B cell (primary cell): Measurements from ENCODE around the gene TMBIM4. TPM values are rescaled to one million over a fixed set of nuclear protein-coding genes. Genes with fewer than 3 reads are reported as not detected.

Experiments used
- ATAC-seq: fragments of 200-7000 bp; cut with Tn5 transposase; one replicate; pipeline ENCODE4 v1.10.0; 2021; ENCODE audit warnings: low read depth, mild to moderate bottlenecking, moderate number of reproducible peaks, moderate library complexity
- CTCF ChIA-PET: fragments of 350-600 bp; sonication (Branson Sonifier 250); formaldehyde crosslinking; loops from one replicate; lab custom pipeline; 2021; ENCODE audit warnings: antibody characterized with exemption, inconsistent platforms; lab: Charles Lee
- POLR2A ChIA-PET: fragments of 350-600 bp; sonication (Branson Sonifier 250); formaldehyde crosslinking; loops from one replicate; lab custom pipeline; 2021; ENCODE audit warnings: antibody characterized with exemption; lab: Charles Lee
- DNase-seq: peaks from one replicate; pipeline ENCODE4 v3.0.0; 2013
- H2AFZ ChIP-seq: 2 replicates; pipeline ENCODE4 v1.6.1; 2012; ENCODE audit warnings: mild to moderate bottlenecking, low read depth, low read length; ENCODE audit not compliant: insufficient read depth, poor library complexity, severe bottlenecking
- H3K27ac ChIP-seq, 2 donors: 1 replicate in 1 of 2; 2 replicates in 1 of 2; pipeline ENCODE4 v1.5.1; 2012 to 2013; ENCODE audit warnings: low read length in 2 of 2, mild to moderate bottlenecking in 2 of 2, moderate library complexity in 1 of 2
- H3K27me3 ChIP-seq, 4 experiments: fragments of 200-600 bp in 1 of 4; sonication (generic) in 1 of 4; replicated peaks in 1 of 4; 1 replicate in 2 of 4; 2 replicates in 2 of 4; pipeline versions ENCODE4 v1.6.1 to v1.7.0; 2013 to 2016; ENCODE audit warnings: low read length in 3 of 4, mild to moderate bottlenecking in 2 of 4, mixed read lengths in 1 of 4, moderate library complexity in 1 of 4; ENCODE audit not compliant: insufficient read depth in 4 of 4, control insufficient read depth in 3 of 4; ENCODE audit errors: control extremely low read depth in 1 of 4
- H3K36me3 ChIP-seq, 2 experiments: replicated peaks in 1 of 2; 1 replicate in 1 of 2; 2 replicates in 1 of 2; pipeline versions ENCODE4 v1.6.1 to v1.7.1; 2013; ENCODE audit warnings: low read length in 1 of 2; ENCODE audit not compliant: insufficient read depth in 2 of 2, control insufficient read depth in 1 of 2; ENCODE audit errors: control extremely low read depth in 1 of 2, extremely low read depth in 1 of 2
- H3K4me1 ChIP-seq, 2 donors: fragments of 200-600 bp in 1 of 2; sonication (generic) in 1 of 2; 1 replicate in 1 of 2; 2 replicates in 1 of 2; pipeline versions ENCODE4 v1.5.1 to v1.6.1; 2013 to 2017; ENCODE audit warnings: low read length in 2 of 2; ENCODE audit not compliant: control insufficient read depth in 2 of 2, insufficient read depth in 2 of 2
- H3K4me2 ChIP-seq: replicated peaks from 2 replicates; pipeline ENCODE3; 2012; ENCODE audit warnings: mild to moderate bottlenecking, low read depth, low read length; ENCODE audit not compliant: poor library complexity, severe bottlenecking
- H3K4me3 ChIP-seq, 5 experiments: fragments of 200-600 bp in 1 of 5; sonication (generic) in 1 of 5; 1 replicate in 3 of 5; 2 replicates in 2 of 5; pipeline versions ENCODE4 v1.5.1 to v1.7.0; 2011 to 2016; ENCODE audit warnings: low read length in 4 of 5, mild to moderate bottlenecking in 4 of 5, low read depth in 2 of 5, control low read depth in 1 of 5, moderate library complexity in 1 of 5; ENCODE audit not compliant: insufficient read depth in 1 of 5; ENCODE audit errors: control extremely low read depth in 1 of 5, extremely low read depth in 1 of 5
- H3K79me2 ChIP-seq: fragments of 200-600 bp; sonication (generic); one replicate; pipeline ENCODE4 v1.6.0; 2016; ENCODE audit warnings: low read length; ENCODE audit not compliant: control insufficient read depth, insufficient read depth
- H3K9ac ChIP-seq: fragments of 200-600 bp; sonication (generic); 2 replicates; pipeline ENCODE4 v1.6.1; 2017; ENCODE audit warnings: mild to moderate bottlenecking, low read length, moderate library complexity
- H3K9me3 ChIP-seq, 3 donors: one replicate each; pipeline versions ENCODE4 v1.6.1 to v1.7.1; 2013; ENCODE audit warnings: low read length in 2 of 3; ENCODE audit not compliant: control insufficient read depth in 2 of 3, insufficient read depth in 1 of 3; ENCODE audit errors: control extremely low read depth in 1 of 3
- H4K20me1 ChIP-seq: 2 replicates; pipeline ENCODE4 v1.6.0; 2012; ENCODE audit warnings: mild to moderate bottlenecking, low read length; ENCODE audit not compliant: insufficient read depth, control insufficient read depth, poor library complexity, severe bottlenecking
- H3K27ac Mint-ChIP-seq: one replicate; pipeline ENCODE4 v1.8.0; 2021; ENCODE audit warnings: mixed read lengths
- H3K27me3 Mint-ChIP-seq: one replicate; pipeline ENCODE4 v1.8.0; 2021; ENCODE audit warnings: mixed read lengths
- H3K4me1 Mint-ChIP-seq: one replicate; pipeline ENCODE4 v1.8.0; 2021; ENCODE audit warnings: mixed read lengths
- H3K4me3 Mint-ChIP-seq: one replicate; pipeline ENCODE4 v1.8.0; 2021; ENCODE audit warnings: mixed read lengths
- H3K9me3 Mint-ChIP-seq: one replicate; pipeline ENCODE4 v1.8.0; 2022; ENCODE audit warnings: mixed read lengths; ENCODE audit not compliant: insufficient read depth
- CTCF ChIP-seq: fragments of 200-600 bp; IDR thresholded peaks from one replicate; pipeline ENCODE4 v1.8.0; 2022; ENCODE audit warnings: antibody characterized with exemption, mild to moderate bottlenecking
- EZH2 ChIP-seq: IDR thresholded peaks from 2 replicates; pipeline ENCODE4 v1.6.1; 2012; ENCODE audit warnings: borderline replicate concordance, low read depth, mild to moderate bottlenecking, moderate library complexity, low read length; ENCODE audit not compliant: insufficient read depth, poor library complexity, severe bottlenecking
- WGBS: methylation state at CpG from one replicate; pipeline ENCODE4 v1.1.5; 2013; ENCODE audit warnings: missing lambda C conversion rate; ENCODE audit not compliant: insufficient coverage; 5-methylcytosine and 5-hydroxymethylcytosine counted together
- intact Hi-C: fragments of 100-400 bp; cut with micrococcal nuclease; formaldehyde crosslinking; loops from one replicate; pipeline ENCODE4 v1.10.0; 2022
- polyA plus RNA-seq: library from polyadenylated mRNA; depleted of rRNA; stranded (reverse); fragments of >200 nt; gene quantifications from 2 replicates; pipeline ENCODE4 v1.2.3, GENCODE V29; 2012
- total RNA-seq, 2 donors: library from RNA; stranded (reverse); fragments of 120-200 nt in 1 of 2; gene quantifications; 1 replicate in 1 of 2; 2 replicates in 1 of 2; pipeline versions ENCODE4 v1.2.3 to v1.2.4, GENCODE V29; 2013 to 2022

The TMBIM4 gene
- total and polyA plus RNA-seq, 2 donors (not counting 1 experiment from before 2014, with no cell fraction given) = 85.1 to 88.1 TPM

- H4K20me1 ChIP-seq = peaks cover 52% of the 10 kb centered on the region
- H3K9me3 ChIP-seq = peaks cover 0 to 11% (median 0%) of the 10 kb centered on the region in 3 donors
- ChIA-PET POLR2A (no interaction called here), CTCF (no interaction called here)
- H3K27ac ChIP-seq = no peak overlapping the region
- no peak overlapping the region for H3K4me3 ChIP-seq
- H3K4me2 ChIP-seq = no peak overlapping the region
- H2AFZ ChIP-seq = no peak overlapping the region
- Mint-ChIP-seq H3K27ac (no peak overlapping the region), H3K9me3 (no peaks in the 10 kb centered on the region), H3K4me3 (no peak overlapping the region), H3K4me1 (peaks cover 60% of the 10 kb centered on the region), H3K27me3 (no peaks in the 10 kb centered on the region)
- H3K27me3 ChIP-seq = no peaks in the 10 kb centered on the region
- H3K4me1 ChIP-seq = peaks cover 34 to 44% of the 10 kb centered on the region in 2 donors
- H3K79me2 ChIP-seq = peaks cover 95% of the 10 kb centered on the region
- H3K36me3 ChIP-seq = peaks cover 0 to 20% of the 10 kb centered on the region in 2 experiments
- TF ChIP-seq EZH2 = no peak
- TF ChIP-seq CTCF = no peak
- DNase-seq (no peak), ATAC-seq (no peak)
- WGBS = no CpG with 5 or more reads among the region's 2 CpGs
- H3K9ac ChIP-seq = no peak overlapping the region
- intact Hi-C loops = no loop called here
Measured at GRCh38 chr12:66165141-66165540, 4.7 kb downstream of the TMBIM4 start.

GRCh38 chr12:66164349-66164821 is 5.4 kb downstream of the TMBIM4 start:
- Histone ChIP-seq H3K27me3 (no peaks in the 10 kb centered on the region), H3K79me2 (peaks cover 99% of the 10 kb centered on the region), H3K9ac (no peak overlapping the region), H4K20me1 (peaks cover 60% of the 10 kb centered on the region), H3K4me2 (no peak overlapping the region), H2AFZ (no peak overlapping the region), H3K27ac (peak overlapping the region in 1 of 2 donors; percentile 53), H3K9me3 (peaks cover 0 to 11% (median 0%) of the 10 kb centered on the region in 3 donors), H3K4me1 (peaks cover 34 to 47% of the 10 kb centered on the region in 2 donors), H3K36me3 (peaks cover 5 to 28% of the 10 kb centered on the region in 2 experiments), H3K4me3 (no peak overlapping the region)
- 100% methylated on average over 1 of the region's 3 CpGs for WGBS
- no peak for DNase-seq
- Mint-ChIP-seq H3K4me3 (no peak overlapping the region), H3K9me3 (no peaks in the 10 kb centered on the region), H3K4me1 (peaks cover 65% of the 10 kb centered on the region), H3K27ac (no peak overlapping the region), H3K27me3 (no peaks in the 10 kb centered on the region)
- POLR2A ChIA-PET = no interaction called here
- no peak for TF ChIP-seq EZH2
- no peak for ATAC-seq
- CTCF ChIA-PET = no interaction called here
- intact Hi-C loops = no loop called here
